Measurements from ENCODE around the gene PCBP3.

Gene PCBP3

GRCh38 chr21:45632637-45633251, 10.8 kb upstream of the PCBP3 start:
- no peak for DNase-seq (ENCODE audit: low read depth in 1 of 2, low spot score in 1 of 2)
- no peak for TF ChIP-seq JUND (IDR thresholded peaks at IDR 0.05; ENCODE audit: low read depth)
- in situ Hi-C loops (cut with HindIII; ENCODE audit: low pct_unique_long_range_greater_than_20kb, low sequenced_read_pairs): no loop called here

DNA sequence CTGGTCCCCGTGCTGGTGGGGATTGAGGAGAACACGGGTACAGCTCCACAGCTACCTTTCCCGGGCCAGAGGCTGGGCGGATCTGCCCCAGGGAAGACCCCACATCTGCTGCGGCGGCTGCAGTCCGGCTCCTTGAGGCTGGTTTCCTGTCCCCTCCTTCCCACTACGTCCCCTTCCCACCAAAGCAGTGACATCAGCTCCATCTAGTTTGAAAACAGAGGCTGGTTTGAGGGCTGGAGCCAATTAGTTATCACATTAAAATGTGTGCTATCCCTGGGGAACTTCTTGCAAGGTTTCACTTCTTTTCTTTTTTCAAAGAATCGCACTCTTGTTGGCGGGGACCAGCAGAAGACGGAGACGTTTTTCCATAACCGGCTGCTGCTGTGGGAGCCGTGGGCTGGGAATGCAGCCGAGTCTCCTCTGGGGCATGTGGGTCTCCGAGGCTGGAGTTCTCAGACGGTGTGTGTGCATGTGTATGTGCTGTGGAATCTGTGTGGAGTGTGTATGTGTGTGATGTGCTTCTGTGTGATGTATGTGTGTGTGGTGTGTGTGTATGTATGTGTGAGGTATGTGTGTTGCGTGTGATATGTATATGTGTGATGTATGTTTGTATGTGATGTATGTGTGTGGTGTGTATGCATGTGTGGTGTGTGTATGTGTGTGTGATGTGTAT, 8.9 kb upstream of the PCBP3 start:
- no peak for DNase-seq (ENCODE audit: low read depth in 1 of 2, low spot score in 1 of 2)
- in situ Hi-C loops (cut with HindIII; ENCODE audit: low pct_unique_long_range_greater_than_20kb, low sequenced_read_pairs): no loop called here

GRCh38 chr21:45635271-45636151, 8.0 kb upstream of the PCBP3 start:
- no peak for DNase-seq (ENCODE audit: low read depth in 1 of 2, low spot score in 1 of 2)
- TF ChIP-seq JUND (IDR thresholded peaks at IDR 0.05; ENCODE audit: low read depth): no peak
- in situ Hi-C loops (cut with HindIII; ENCODE audit: low pct_unique_long_range_greater_than_20kb, low sequenced_read_pairs): no loop called here

More for the DNA sequence above, 8.9 kb upstream of the PCBP3 start:
- TF ChIP-seq JUND (IDR thresholded peaks at IDR 0.05; ENCODE audit: low read depth): no peak

DNA sequence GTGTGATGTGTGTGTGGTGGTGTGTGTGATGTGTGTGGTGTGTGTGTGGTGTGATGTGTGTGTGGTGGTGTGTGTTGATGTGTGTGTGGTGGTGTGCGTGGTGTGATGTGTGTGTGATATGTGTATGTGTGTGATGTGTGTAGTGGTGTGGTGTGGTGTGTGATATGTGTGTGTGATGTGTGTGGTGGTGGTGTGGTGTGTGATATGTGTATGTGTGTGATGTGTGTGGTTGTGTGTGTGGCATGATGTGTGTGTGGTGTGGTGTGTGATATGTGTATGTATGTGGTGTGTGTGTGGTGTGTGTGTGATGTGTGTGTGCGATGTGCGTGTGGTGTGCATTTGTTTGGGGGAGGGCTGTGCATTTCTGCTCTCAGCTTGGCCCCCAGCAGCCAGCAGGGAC, 7.1 kb upstream of the PCBP3 start:
- in situ Hi-C loops (cut with HindIII; ENCODE audit: low pct_unique_long_range_greater_than_20kb, low sequenced_read_pairs): no loop called here
- no peak for TF ChIP-seq JUND (IDR thresholded peaks at IDR 0.05; ENCODE audit: low read depth)
- no peak for DNase-seq (ENCODE audit: low read depth in 1 of 2, low spot score in 1 of 2)

GRCh38 chr21:45636951-45637646, 6.4 kb upstream of the PCBP3 start:
- no peak for DNase-seq (ENCODE audit: low read depth in 1 of 2, low spot score in 1 of 2)
- in situ Hi-C loops (cut with HindIII; ENCODE audit: low pct_unique_long_range_greater_than_20kb, low sequenced_read_pairs): no loop called here
- no peak for TF ChIP-seq JUND (IDR thresholded peaks at IDR 0.05; ENCODE audit: low read depth)

GRCh38 chr21:45637883-45638282, 5.6 kb upstream of the PCBP3 start:
- no peak for TF ChIP-seq JUND (IDR thresholded peaks at IDR 0.05; ENCODE audit: low read depth)
- DNase-seq (ENCODE audit: low read depth in 1 of 2, low spot score in 1 of 2): no peak
- in situ Hi-C loops (cut with HindIII; ENCODE audit: low pct_unique_long_range_greater_than_20kb, low sequenced_read_pairs): no loop called here

DNA sequence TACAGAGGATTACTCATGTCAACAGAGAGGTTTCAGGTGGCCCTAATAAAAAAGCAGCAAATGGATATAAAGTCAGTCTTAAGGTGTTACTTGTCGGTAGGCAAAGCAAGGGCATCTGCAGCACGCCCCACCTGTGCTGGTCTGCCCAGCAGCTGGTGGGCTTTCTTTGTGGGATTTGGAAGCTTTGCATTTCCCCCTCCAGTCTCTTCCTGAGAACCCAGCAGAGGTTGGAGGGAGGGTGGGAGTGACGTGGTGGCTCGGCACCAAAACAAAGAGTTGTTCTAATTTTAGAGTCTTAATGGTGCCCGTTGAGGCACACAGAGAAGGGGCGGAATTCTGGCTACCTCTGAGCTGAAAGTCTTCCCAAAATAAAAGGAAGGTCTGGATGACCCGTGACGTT, 4.8 kb upstream of the PCBP3 start:
- in situ Hi-C loops (cut with HindIII; ENCODE audit: low pct_unique_long_range_greater_than_20kb, low sequenced_read_pairs): no loop called here
- no peak for DNase-seq (ENCODE audit: low read depth in 1 of 2, low spot score in 1 of 2)
- no peak for TF ChIP-seq JUND (IDR thresholded peaks at IDR 0.05; ENCODE audit: low read depth)

GRCh38 chr21:45639206-45640000, 4.1 kb upstream of the PCBP3 start:
- in situ Hi-C loops (cut with HindIII; ENCODE audit: low pct_unique_long_range_greater_than_20kb, low sequenced_read_pairs): no loop called here
- no peak for DNase-seq (ENCODE audit: low read depth in 1 of 2, low spot score in 1 of 2)

GRCh38 chr21:45640001-45640887, 3.3 kb upstream of the PCBP3 start:
- DNase-seq (ENCODE audit: low read depth in 1 of 2, low spot score in 1 of 2): no peak
- in situ Hi-C loops (cut with HindIII; ENCODE audit: low pct_unique_long_range_greater_than_20kb, low sequenced_read_pairs): no loop called here
- TF ChIP-seq JUND (IDR thresholded peaks at IDR 0.05; ENCODE audit: low read depth): no peak

More at GRCh38 chr21:45639206-45640000, 4.1 kb upstream of the PCBP3 start:
- no peak for TF ChIP-seq JUND (IDR thresholded peaks at IDR 0.05; ENCODE audit: low read depth)

DNA sequence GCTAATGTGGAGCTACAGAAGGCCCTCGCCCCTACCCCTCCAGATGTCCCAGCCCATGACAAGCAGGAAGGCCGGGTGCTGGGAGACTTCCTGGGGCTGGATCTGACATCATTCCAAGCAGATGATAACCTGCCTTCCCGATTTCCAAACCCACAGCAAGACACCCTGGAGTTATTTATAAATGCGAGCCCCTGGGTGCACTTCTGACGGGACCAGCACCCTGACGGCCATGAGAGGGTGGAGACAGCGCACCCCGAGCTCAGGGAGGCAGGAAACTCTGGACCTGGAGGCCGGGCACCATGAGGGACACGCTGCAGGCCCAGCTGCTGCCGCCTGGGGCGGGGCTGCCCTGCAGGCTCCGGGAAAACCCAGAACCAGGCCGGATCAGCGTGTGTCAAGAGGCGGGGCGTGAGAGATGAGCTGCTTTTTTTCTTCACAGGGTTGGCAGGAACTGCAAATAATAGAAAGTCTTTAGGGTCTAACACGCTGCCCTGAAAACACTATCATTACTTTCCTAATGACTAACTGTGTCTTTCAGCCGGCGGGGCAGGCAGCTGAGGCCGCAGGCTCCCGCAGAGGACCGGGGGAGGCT, 2.5 kb upstream of the PCBP3 start:
- TF ChIP-seq JUND (IDR thresholded peaks at IDR 0.05; ENCODE audit: low read depth): no peak
- in situ Hi-C loops (cut with HindIII; ENCODE audit: low pct_unique_long_range_greater_than_20kb, low sequenced_read_pairs): no loop called here
- no peak for DNase-seq (ENCODE audit: low read depth in 1 of 2, low spot score in 1 of 2)

All from T47D (cell line).